Measurements from ENCODE around the gene NMT1.

DNA sequence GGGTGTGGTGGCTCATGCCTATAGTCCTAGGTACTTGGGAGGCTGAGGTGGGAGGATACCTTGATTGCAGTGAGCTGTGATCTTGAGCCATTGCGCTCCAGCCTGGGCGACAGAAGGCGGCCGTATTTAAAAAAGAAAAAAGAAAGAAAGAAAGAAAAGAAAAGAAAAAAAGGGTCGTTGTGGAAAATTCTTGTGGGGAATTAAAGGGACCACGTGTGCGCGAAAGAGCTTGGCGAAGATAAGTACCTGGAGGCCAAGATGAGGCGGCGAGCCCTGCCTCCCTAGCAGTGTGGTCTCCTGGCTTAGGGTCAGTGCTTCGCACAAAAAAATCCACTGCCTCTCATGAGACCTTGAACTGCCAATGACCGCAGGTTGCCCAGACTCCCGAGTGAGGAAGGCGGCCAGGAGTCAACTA, 728 bp upstream of the NMT1 start:
- TF ChIP-seq POLR2A (IDR thresholded peaks at IDR 0.05), result no peak
- TF ChIP-seq, protein P1, sequence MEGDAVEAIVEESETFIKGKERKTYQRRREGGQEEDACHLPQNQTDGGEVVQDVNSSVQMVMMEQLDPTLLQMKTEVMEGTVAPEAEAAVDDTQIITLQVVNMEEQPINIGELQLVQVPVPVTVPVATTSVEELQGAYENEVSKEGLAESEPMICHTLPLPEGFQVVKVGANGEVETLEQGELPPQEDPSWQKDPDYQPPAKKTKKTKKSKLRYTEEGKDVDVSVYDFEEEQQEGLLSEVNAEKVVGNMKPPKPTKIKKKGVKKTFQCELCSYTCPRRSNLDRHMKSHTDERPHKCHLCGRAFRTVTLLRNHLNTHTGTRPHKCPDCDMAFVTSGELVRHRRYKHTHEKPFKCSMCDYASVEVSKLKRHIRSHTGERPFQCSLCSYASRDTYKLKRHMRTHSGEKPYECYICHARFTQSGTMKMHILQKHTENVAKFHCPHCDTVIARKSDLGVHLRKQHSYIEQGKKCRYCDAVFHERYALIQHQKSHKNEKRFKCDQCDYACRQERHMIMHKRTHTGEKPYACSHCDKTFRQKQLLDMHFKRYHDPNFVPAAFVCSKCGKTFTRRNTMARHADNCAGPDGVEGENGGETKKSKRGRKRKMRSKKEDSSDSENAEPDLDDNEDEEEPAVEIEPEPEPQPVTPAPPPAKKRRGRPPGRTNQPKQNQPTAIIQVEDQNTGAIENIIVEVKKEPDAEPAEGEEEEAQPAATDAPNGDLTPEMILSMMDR (IDR thresholded peaks at IDR 0.05 in 4 of 5, conservative IDR thresholded peaks at IDR 0.05 in 1 of 5), result no peak

All from gastrocnemius medialis (tissue), 4 donors.